HG03159 (cell line): ENCODE data around the gene ZNFX1.

Source experiments
- ATAC-seq: cut with Tn5 transposase; IDR thresholded peaks from one replicate; pipeline ENCODE4 v1.9.1; 2021; ENCODE audit warnings: mild to moderate bottlenecking, moderate library complexity; ENCODE audit not compliant: unreplicated experiment

Gene ZNFX1

GRCh38 chr20:49279677-49280462 is 2.0 kb upstream of the ZNFX1 start:
- ATAC-seq, result no peak

- no peak for ATAC-seq
These were observed 1.2 kb upstream of the ZNFX1 start for GRCh38 chr20:49278818-49279676.

- ATAC-seq, result no peak
These were observed 146 bp downstream of the ZNFX1 start for GRCh38 chr20:49277786-49278035.

GRCh38 chr20:49276961-49277785 is 684 bp downstream of the ZNFX1 start:
- no peak for ATAC-seq

GRCh38 chr20:49276161-49276960 is 1.5 kb downstream of the ZNFX1 start:
- ATAC-seq, result no peak

- ATAC-seq, result no peak
These were observed 2.2 kb downstream of the ZNFX1 start for GRCh38 chr20:49275636-49276035.

GRCh38 chr20:49275216-49275615 is 2.6 kb downstream of the ZNFX1 start:
- ATAC-seq, result no peak

- ATAC-seq, result no peak
These were observed 4.1 kb downstream of the ZNFX1 start for GRCh38 chr20:49273696-49274277.

GRCh38 chr20:49272654-49273053 is 5.2 kb downstream of the ZNFX1 start:
- ATAC-seq, result no peak

GRCh38 chr20:49270736-49271135 is 7.1 kb downstream of the ZNFX1 start:
- ATAC-seq, result no peak

GRCh38 chr20:49270177-49270576 is 7.7 kb downstream of the ZNFX1 start:
- ATAC-seq, result no peak

- no peak for ATAC-seq
These were observed 9.1 kb downstream of the ZNFX1 start for GRCh38 chr20:49268600-49269365.

GRCh38 chr20:49267327-49267726 is 10.5 kb downstream of the ZNFX1 start:
- no peak for ATAC-seq

- ATAC-seq, result no peak
These were observed 15.4 kb downstream of the ZNFX1 start for GRCh38 chr20:49262444-49262843.

- ATAC-seq, result no peak
These were observed 16.7 kb downstream of the ZNFX1 start for GRCh38 chr20:49261173-49261572.

GRCh38 chr20:49260218-49260617 is 17.6 kb downstream of the ZNFX1 start:
- no peak for ATAC-seq

- ATAC-seq, result no peak
These were observed 18.1 kb downstream of the ZNFX1 start for GRCh38 chr20:49259799-49260198.

GRCh38 chr20:49259284-49259683 is 18.6 kb downstream of the ZNFX1 start:
- ATAC-seq, result no peak

- ATAC-seq, result no peak
These were observed 21.6 kb downstream of the ZNFX1 start for GRCh38 chr20:49256261-49256660.
